ENCODE results near the gene FGFR3. TPM values are rescaled to one million over a fixed set of nuclear protein-coding genes. Genes with fewer than 3 reads are reported as not detected.
A peak's percentile ranks its signal among the peaks of the same experiment; 100 is the strongest.

FGFR3 gene
- total and polyA plus RNA-seq, 9 of the 15 experiments (the other 6 are each of a cell fraction or from before 2014, with no cell fraction given), result 1.2 to 60.4 (median 12.7) TPM

GRCh38 chr4:1743975-1744374 lies 49.1 kb upstream of the FGFR3 start:
- Histone ChIP-seq H3K4me2 (ENCODE audit: insufficient read depth, low read length) (no peak overlapping the region), H3K36me3 (ENCODE audit: control insufficient read depth, insufficient read depth, low read length) (peaks cover 60% of the 10 kb centered on the region; the same call in 2 of the 3 replicates), H3K4me1 (replicated peaks in 1 of 2; ENCODE audit: control insufficient read depth in 2 of 2, insufficient read depth in 2 of 2, low read length in 2 of 2) (peaks cover 0 to 57% of the 10 kb centered on the region in 2 experiments; a peak in 2 of 5 replicates), H3K4me3 (no peak overlapping the region), H3K9me3 (replicated peaks; ENCODE audit: control insufficient read depth, insufficient read depth, low read depth, low read length) (no peaks in the 10 kb centered on the region), H4K20me1 (replicated peaks; ENCODE audit: control insufficient read depth, insufficient read depth, low read length) (no peaks in the 10 kb centered on the region), H3K79me2 (ENCODE audit: control insufficient read depth, insufficient read depth, low read length) (no peaks in the 10 kb centered on the region), H3K9ac (ENCODE audit: insufficient read depth in 1 of 2, low read depth in 2 of 2, low read length in 2 of 2) (peak overlapping the region in 1 of 2 experiments; percentile 58; a peak in 1 of 4 replicates), H3K9me1 (ENCODE audit: control insufficient read depth, insufficient read depth, low read length) (no peaks in the 10 kb centered on the region), H3K27me3 (ENCODE audit: control insufficient read depth in 2 of 2, insufficient read depth in 2 of 2, low read length in 2 of 2) (no peaks in the 10 kb centered on the region), H2AFZ (ENCODE audit: low read depth, low read length) (no peak overlapping the region), H3K27ac (ENCODE audit: extremely low read depth, low read depth, low read length) (no peak overlapping the region)
- no peak for FAIRE-seq
- WGBS (ENCODE audit: insufficient coverage, low coverage, missing lambda C conversion rate), result 88% methylated on average over 5 of the region's 6 CpGs
- DNase-seq (ENCODE audit: extremely low read depth in 1 of 4, low spot score in 3 of 4), result no peak
- BruUV-seq (replicated peaks), result no TSS peak
- no peak for ATAC-seq
- in situ Hi-C loops (cut with MboI) (loop anchor here (5.0 kb wide), 2 partner anchors 68 to 148 kb away; no protein-coding TSS in a partner anchor), intact Hi-C loops (cut with micrococcal nuclease) (no loop called here)
- ChIA-PET POLR2A (interaction anchor here (0.6 to 1.4 kb wide), 3 partner anchors 11 to 969 kb away, joined by 3 to 4 read pairs (median 3); no protein-coding TSS in a partner anchor), CTCF (ENCODE audit: low intra/inter-chr PET ratio) (no interaction called here)
- no peak for TF ChIP-seq IRF2 (CRISPR knock-in tag; IDR thresholded peaks at IDR 0.05)
- no peak for TF ChIP-seq ATF2 (CRISPR knock-in tag; IDR thresholded peaks at IDR 0.05)
- TF ChIP-seq NUFIP1 (IDR thresholded peaks at IDR 0.05; ENCODE audit: partially characterized antibody), result no peak
- TF ChIP-seq XRCC5 (IDR thresholded peaks at IDR 0.05; ENCODE audit: low read depth, low read length), result no peak
- no peak for TF ChIP-seq ZNF318 (IDR thresholded peaks at IDR 0.05; ENCODE audit: borderline replicate concordance in 1 of 2, low read depth in 1 of 2)
- TF ChIP-seq RBFOX2 (IDR thresholded peaks at IDR 0.05; ENCODE audit: low read depth, low read length), result peak; percentile 43; the same call in 1 of the 2 replicates
- TF ChIP-seq RAD51 (IDR thresholded peaks at IDR 0.05; ENCODE audit: borderline replicate concordance, low read depth), result no peak
- no peak for TF ChIP-seq FOSL1 (tag; conservative IDR thresholded peaks at IDR 0.05)
- peak; percentile 74 for TF ChIP-seq POLR2G (IDR thresholded peaks at IDR 0.05; ENCODE audit: low read depth, low read length)
- no peak for TF ChIP-seq E2F3 (CRISPR knock-in tag; IDR thresholded peaks at IDR 0.05)
- TF ChIP-seq MBD1 (CRISPR knock-in tag; IDR thresholded peaks at IDR 0.05), result no peak
